Measurements from ENCODE around the gene YAP1.
"Not testable (repeated sequence)": the region's sequence is repeated elsewhere in the genome, so short reads cannot be mapped to it uniquely, and the experiment has no call there.

Gene YAP1

GRCh38 chr11:102234779-102235439 is 124.7 kb downstream of the YAP1 start:
- DNase-seq (ENCODE audit: low read depth, low spot score), result no peak
- H3K27ac ChIP-seq, result peak overlapping the region; percentile 12

GRCh38 chr11:102237096-102237735 is 127.0 kb downstream of the YAP1 start:
- no peak for DNase-seq (ENCODE audit: low read depth, low spot score)
- no peak overlapping the region for H3K27ac ChIP-seq

DNA sequence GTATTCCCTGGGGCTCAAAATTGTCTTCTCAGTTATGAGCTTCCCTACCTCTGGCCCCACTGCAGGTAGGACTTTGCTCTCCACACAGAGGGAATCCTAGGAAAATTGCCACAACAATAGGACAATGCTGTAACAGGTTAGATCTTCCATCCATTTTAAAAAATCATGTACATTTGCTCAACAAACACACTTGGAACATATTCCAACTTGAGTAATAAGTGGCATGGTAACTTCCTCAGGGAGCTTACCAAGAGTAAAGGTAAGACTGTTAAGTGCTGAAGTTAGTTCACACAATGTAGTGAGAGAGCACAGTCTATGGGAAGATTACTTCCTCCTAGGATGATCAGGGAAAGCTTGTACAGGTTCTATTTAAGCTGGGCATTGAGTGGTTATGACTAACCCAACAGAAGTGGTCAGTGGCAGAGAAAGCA is 128.2 kb downstream of the YAP1 start:
- DNase-seq (ENCODE audit: low read depth, low spot score), result no peak
- peak overlapping the region; percentile 15 for H3K27ac ChIP-seq

DNA sequence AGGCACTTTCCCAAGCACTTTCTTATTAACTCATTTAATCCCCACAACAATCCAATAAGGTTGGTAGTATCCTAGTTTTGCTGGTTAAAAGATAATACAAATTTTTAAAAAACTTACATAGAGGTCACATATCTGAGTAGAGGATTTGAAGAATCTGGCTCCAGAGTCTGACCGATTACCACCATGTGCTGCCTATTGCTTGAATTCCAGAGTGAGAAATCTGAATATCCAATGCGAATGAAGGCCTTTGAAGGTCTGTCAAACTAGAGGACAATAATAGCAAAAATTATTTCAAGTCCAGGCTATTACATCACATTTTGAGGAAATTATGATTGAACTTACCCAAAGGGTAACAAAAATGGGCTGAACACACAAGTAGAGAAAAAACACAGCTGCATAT is 129.2 kb downstream of the YAP1 start:
- DNase-seq (ENCODE audit: low read depth, low spot score), result no peak
- H3K27ac ChIP-seq, result no peak overlapping the region

- DNase-seq (ENCODE audit: low read depth, low spot score), result no peak
- H3K27ac ChIP-seq, result no peak overlapping the region
Measured at GRCh38 chr11:102239911-102240310, 129.7 kb downstream of the YAP1 start.

DNA sequence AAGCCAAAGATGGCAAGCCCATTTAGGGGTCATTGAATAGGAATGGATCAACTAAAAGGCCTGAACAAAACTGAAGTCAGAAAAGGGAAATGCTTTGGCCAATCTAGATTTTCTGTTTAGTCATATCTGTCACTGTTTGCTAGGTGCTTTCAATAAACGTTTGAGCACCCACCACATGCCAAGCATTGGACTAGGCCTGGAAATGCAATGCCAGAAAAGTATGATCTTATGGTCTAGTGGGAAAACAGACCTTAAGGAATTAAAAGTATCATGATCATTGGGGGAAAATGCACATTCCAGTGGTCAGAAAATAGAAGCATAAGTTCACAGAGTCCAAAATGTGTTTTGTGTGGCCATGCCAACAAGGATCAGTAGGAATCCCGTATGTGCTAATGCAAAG is 130.3 kb downstream of the YAP1 start:
- no peak for DNase-seq (ENCODE audit: low read depth, low spot score)
- no peak overlapping the region for H3K27ac ChIP-seq

DNA sequence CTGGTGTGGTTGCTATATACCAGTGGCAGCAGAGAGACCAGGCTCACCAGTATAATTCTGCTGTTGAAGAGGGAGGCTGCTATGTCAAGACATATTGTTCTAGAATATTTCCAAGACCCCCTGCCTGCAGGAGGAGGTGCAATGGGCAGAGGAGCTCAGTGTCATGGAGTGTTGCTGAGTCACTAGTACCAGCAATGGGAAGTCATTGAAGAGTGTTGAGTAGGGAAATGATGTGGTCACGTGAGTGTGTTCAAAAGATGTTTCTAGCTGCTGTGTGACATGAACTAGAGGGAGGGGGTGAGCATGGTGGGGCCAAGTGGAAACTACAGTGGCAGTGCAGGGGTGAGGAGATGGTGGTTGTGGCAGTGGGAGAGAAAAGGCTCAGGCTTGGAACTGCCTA is 130.8 kb downstream of the YAP1 start:
- no peak overlapping the region for H3K27ac ChIP-seq
- DNase-seq (ENCODE audit: low read depth, low spot score), result no peak

- H3K27ac ChIP-seq, result no peak overlapping the region
- no peak for DNase-seq (ENCODE audit: low read depth, low spot score)
Measured at GRCh38 chr11:102243399-102243884, 133.2 kb downstream of the YAP1 start.

- H3K27ac ChIP-seq, result peak overlapping the region; percentile 82
- DNase-seq (ENCODE audit: low read depth, low spot score), result peak; percentile 64
Measured at GRCh38 chr11:102244681-102245409, 134.6 kb downstream of the YAP1 start.

DNA sequence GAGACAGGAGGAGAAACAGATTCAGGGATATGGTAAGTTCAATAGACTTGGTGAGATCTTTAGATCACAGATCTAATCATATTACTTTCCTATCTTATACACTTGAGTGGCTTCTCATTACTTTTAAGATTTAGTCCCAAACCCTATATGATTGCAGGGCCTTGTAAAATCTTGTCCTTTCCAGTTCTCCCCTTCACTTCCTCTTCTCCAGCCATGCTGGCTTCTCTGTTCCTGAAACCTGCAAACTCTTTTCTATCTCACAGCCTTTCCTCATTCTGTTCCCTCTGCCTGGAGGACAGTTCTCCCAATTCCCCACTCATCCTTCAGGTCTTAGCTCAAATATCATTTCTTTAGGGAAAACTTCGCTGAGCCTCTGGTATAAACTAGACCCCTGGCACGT is 141.2 kb downstream of the YAP1 start:
- no peak for DNase-seq (ENCODE audit: low read depth, low spot score)
- no peak overlapping the region for H3K27ac ChIP-seq

- peak overlapping the region; percentile 55 for H3K27ac ChIP-seq
- no peak for DNase-seq (ENCODE audit: low read depth, low spot score)
Measured at GRCh38 chr11:102252339-102252891, 142.2 kb downstream of the YAP1 start.

DNA sequence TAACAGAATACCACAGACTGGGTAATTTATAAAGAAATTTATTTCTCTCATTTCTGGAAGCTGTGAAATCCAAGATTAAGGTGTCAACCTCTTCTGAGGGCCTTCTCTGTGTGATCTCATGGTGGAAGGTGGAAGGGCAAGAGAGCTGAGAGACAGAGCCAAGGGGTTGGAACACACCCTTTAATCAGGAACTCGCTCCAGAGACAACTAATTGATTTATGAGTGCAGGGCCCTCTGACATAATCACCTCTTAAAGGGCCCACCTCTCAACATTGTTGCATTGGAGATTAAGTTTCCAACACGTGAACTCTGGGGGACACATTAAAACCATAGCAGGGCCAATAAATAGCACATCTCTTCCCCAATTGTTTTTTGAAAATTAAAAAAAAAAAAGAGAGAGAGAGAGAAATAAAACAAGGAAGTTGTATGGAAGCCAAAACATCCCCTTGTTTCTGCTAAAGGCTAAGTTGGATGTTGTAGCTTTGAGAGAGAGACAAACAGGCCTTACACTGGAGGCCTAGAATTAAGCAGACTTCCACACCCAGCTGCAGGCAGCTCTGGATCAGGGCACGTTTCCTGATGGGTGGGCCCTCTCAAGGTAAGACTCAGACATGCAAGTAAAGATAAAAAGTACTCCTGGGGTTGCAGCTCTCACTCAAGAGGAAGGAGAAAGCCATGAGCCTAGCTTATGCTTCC is 142.9 kb downstream of the YAP1 start:
- H3K27ac ChIP-seq, result peak overlapping the region; percentile 55
- no peak for DNase-seq (ENCODE audit: low read depth, low spot score)

DNA sequence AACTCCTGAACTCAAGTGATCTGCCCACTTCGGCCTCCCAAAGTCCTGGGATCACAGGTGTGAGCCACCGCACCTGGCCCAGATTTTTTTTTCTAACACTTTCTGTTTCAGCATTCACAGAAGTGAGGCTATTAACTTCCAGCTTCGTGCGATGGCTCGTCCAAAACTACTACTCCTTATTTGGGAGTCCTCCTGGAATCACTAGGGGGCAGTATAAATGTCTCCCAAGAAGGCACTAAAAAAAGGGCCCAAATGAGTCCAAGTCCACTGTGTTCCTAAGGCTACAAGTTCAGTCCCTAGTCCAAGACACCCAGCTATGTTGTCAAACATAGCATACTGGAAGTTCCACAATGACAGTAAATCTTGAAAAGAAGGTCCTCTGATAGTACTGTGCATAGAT is 143.8 kb downstream of the YAP1 start:
- DNase-seq (ENCODE audit: low read depth, low spot score), result no peak
- peak overlapping the region; percentile 55 for H3K27ac ChIP-seq

DNA sequence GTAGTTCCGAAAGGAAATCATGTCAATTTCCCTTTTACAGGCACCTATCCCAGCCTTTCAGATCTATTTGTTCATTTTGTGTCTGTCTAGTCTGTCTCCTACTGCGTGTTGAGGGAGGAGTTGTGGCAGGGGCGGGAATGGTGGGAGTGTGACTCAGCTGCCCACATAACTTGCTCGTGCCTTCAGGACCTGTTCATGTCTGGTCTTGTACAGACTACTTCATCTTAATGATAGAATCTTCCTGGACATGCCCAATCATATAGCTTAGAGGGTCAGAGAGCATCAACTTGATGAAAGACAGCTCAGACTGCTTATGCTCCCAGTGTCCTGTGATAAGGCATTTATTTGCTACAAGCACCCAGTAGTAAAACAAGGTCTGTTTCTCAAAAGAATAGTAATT is 146.0 kb downstream of the YAP1 start:
- peak overlapping the region; percentile 86 for H3K27ac ChIP-seq
- DNase-seq (ENCODE audit: low read depth, low spot score), result peak; percentile 95

GRCh38 chr11:102260241-102260640 is 150.0 kb downstream of the YAP1 start:
- DNase-seq (ENCODE audit: low read depth, low spot score), result no peak

GRCh38 chr11:102263379-102264003 is 153.2 kb downstream of the YAP1 start:
- no peak overlapping the region for H3K27ac ChIP-seq
- DNase-seq (ENCODE audit: low read depth, low spot score), result no peak

More at GRCh38 chr11:102260241-102260640, 150.0 kb downstream of the YAP1 start:
- H3K27ac ChIP-seq, result no peak overlapping the region

GRCh38 chr11:102264704-102265103 is 154.5 kb downstream of the YAP1 start:
- not testable (repeated sequence) for DNase-seq (ENCODE audit: low read depth, low spot score); H3K27ac ChIP-seq

- no peak overlapping the region for H3K27ac ChIP-seq
- DNase-seq (ENCODE audit: low read depth, low spot score), result no peak
Measured at GRCh38 chr11:102266099-102266498, 155.9 kb downstream of the YAP1 start.

DNA sequence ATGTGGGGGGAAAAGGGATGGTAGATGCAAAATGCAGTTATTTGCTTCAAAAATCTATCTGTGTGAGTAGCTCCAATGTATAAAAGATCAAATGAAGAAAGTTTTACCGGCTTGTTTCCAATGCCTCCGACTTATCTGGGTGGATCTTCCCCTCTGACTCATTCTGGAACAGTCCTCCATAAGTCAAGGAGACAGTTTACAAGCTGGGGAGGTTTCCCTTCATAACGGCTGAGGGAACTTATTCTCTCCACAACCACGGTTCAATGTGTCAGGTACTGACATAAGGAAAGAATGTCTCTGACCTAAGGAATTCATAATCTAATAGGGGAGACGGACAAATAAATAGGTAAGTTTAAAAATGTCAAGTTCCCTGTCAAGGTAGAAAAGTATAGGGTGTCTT is 157.4 kb downstream of the YAP1 start:
- DNase-seq (ENCODE audit: low read depth, low spot score), result peak; percentile 49
- H3K27ac ChIP-seq, result peak overlapping the region; percentile 88
